Measurements from ENCODE around the gene RNF145. TPM values are rescaled to one million over a fixed set of nuclear protein-coding genes. Genes with fewer than 3 reads are reported as not detected.

Gene RNF145
- total RNA-seq, 2 experiments from 2014 or later: 83.7 to 94.4 TPM

DNA sequence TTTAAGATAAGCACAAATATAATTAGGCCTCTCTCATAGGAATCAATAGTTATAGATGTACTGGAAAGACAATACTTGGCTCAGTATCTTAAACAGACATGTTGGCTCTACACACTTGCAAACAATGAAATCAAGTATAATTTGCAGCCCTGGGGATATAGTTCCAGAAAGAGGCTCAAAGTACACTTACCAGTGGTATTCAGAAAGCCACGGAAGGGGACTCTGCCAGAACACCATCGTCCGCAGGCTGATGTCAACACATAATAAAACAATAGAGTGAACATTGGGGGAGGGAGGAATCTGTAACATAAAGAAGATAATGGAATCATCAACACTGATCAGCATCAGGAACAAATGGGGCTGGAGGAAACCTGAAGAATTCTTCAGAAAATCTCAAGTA, 78.5 kb downstream of the RNF145 start:
- ChIA-PET CTCF (interaction anchor here (1.8 kb wide), 1 partner anchor 435 kb away, joined by 9 read pairs; no protein-coding TSS in a partner anchor), POLR2A (no interaction called here)
- Histone ChIP-seq H3K27me3 (ENCODE audit: control insufficient read depth in 1 of 2, insufficient read depth in 2 of 2, low read length in 2 of 2) (no peaks in the 10 kb centered on the region), H3K36me3 (ENCODE audit: insufficient read depth, low read length) (no peaks in the 10 kb centered on the region), H3K9me3 (ENCODE audit: control insufficient read depth in 1 of 2, insufficient read depth in 1 of 2, low read length in 2 of 2) (no peaks in the 10 kb centered on the region), H3K27ac (ENCODE audit: low read depth in 1 of 2, low read length in 2 of 2) (no peak overlapping the region), H3K4me1 (ENCODE audit: insufficient read depth, low read length) (no peaks in the 10 kb centered on the region), H3K4me3 (ENCODE audit: low read length) (no peak overlapping the region)
- Mint-ChIP-seq H3K4me3 (no peak overlapping the region), H3K4me1 (ENCODE audit: low read depth) (no peaks in the 10 kb centered on the region), H3K36me3 (ENCODE audit: low read depth) (no peaks in the 10 kb centered on the region), H3K9me3 (no peaks in the 10 kb centered on the region), H3K27me3 (no peaks in the 10 kb centered on the region), H3K27ac (no peak overlapping the region)
- ATAC-seq (ENCODE audit: poor library complexity): no peak
- DNase-seq: no peak
- intact Hi-C loops (cut with DNase I, micrococcal nuclease): loop anchor here in 1 of 2 experiments (5.0 kb wide), 2 partner anchors 1314 to 1369 kb away; no protein-coding TSS in a partner anchor
- TF ChIP-seq CTCF (IDR thresholded peaks at IDR 0.05): no peak

DNA sequence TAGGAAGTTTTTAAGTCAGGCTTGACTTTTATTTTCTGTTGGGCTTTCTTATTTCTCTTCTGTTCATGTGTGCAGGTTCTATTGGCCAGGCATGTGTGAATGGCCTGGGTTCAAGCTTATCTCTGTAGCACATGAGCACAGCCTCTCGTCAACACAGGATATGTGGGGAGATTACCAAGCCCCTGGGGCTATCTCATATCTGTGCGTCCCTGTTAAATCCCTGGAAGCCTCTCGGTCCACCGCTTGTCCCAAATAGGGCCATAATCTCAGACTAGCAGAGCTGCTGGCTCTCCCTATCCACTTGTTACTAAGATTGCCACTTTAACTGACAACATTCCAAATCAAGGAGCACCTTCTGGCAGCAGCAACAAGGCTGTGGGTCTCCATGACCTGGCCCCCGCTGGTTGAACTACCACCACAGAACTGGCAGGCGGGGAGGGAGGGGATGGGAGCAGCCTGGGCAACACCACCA, 81.2 kb downstream of the RNF145 start:
- Mint-ChIP-seq H3K4me3 (no peak overlapping the region), H3K27me3 (no peaks in the 10 kb centered on the region), H3K36me3 (ENCODE audit: low read depth) (peaks cover 5% of the 10 kb centered on the region), H3K27ac (no peak overlapping the region), H3K4me1 (ENCODE audit: low read depth) (no peaks in the 10 kb centered on the region), H3K9me3 (peaks cover 6% of the 10 kb centered on the region)
- ATAC-seq (ENCODE audit: poor library complexity): no peak
- H3K4me3 ChIP-seq (ENCODE audit: low read length): no peak overlapping the region
- no peak overlapping the region for H3K27ac ChIP-seq (ENCODE audit: low read depth in 1 of 2, low read length in 2 of 2)
- POLR2A ChIA-PET: interaction anchor here (1.0 kb wide), 1 partner anchor 21 kb away, joined by 3 read pairs; no protein-coding TSS in a partner anchor
- H3K9me3 ChIP-seq (ENCODE audit: control insufficient read depth in 1 of 2, insufficient read depth in 1 of 2, low read length in 2 of 2): no peaks in the 10 kb centered on the region
- no peaks in the 10 kb centered on the region for H3K4me1 ChIP-seq (ENCODE audit: insufficient read depth, low read length)
- no peak for DNase-seq
- H3K36me3 ChIP-seq (ENCODE audit: insufficient read depth, low read length): no peaks in the 10 kb centered on the region
- CTCF ChIA-PET: interaction anchor here (1.6 kb wide), 1 partner anchor 432 kb away, joined by 4 read pairs; no protein-coding TSS in a partner anchor
- intact Hi-C loops (cut with DNase I, micrococcal nuclease): no loop called here
- no peaks in the 10 kb centered on the region for H3K27me3 ChIP-seq (ENCODE audit: control insufficient read depth in 1 of 2, insufficient read depth in 2 of 2, low read length in 2 of 2)
- no peak for TF ChIP-seq CTCF (IDR thresholded peaks at IDR 0.05)

GRCh38 chr5:159123700-159124099, 85.7 kb downstream of the RNF145 start:
- Mint-ChIP-seq H3K27ac (no peak overlapping the region), H3K27me3 (no peaks in the 10 kb centered on the region), H3K36me3 (ENCODE audit: low read depth) (peaks cover 5% of the 10 kb centered on the region), H3K4me1 (ENCODE audit: low read depth) (peaks cover 19% of the 10 kb centered on the region), H3K9me3 (peaks cover 17% of the 10 kb centered on the region), H3K4me3 (no peak overlapping the region)
- Histone ChIP-seq H3K27ac (ENCODE audit: low read depth in 1 of 2, low read length in 2 of 2) (no peak overlapping the region), H3K27me3 (ENCODE audit: control insufficient read depth in 1 of 2, insufficient read depth in 2 of 2, low read length in 2 of 2) (no peaks in the 10 kb centered on the region), H3K36me3 (ENCODE audit: insufficient read depth, low read length) (no peaks in the 10 kb centered on the region), H3K4me1 (ENCODE audit: insufficient read depth, low read length) (peaks cover 12% of the 10 kb centered on the region), H3K4me3 (ENCODE audit: low read length) (no peak overlapping the region), H3K9me3 (ENCODE audit: control insufficient read depth in 1 of 2, insufficient read depth in 1 of 2, low read length in 2 of 2) (peaks cover 0 to 8% of the 10 kb centered on the region in 2 experiments)
- ATAC-seq (ENCODE audit: poor library complexity) (no peak), DNase-seq (no peak)
- CTCF ChIA-PET: no interaction called here
- POLR2A ChIA-PET: no interaction called here
- intact Hi-C loops (cut with DNase I, micrococcal nuclease): no loop called here
- TF ChIP-seq CTCF (IDR thresholded peaks at IDR 0.05): no peak
